Endothelial cell of umbilical vein (primary cell): ENCODE data around the gene NEU3.

ENCODE experiments used
- CTCF ChIP-seq, 2 donors: IDR thresholded peaks; 1 replicate in 1 of 2; 2 replicates in 1 of 2; pipeline ENCODE4 v1.5.1; 2011; ENCODE audit warnings: low read length in 2 of 2, mild to moderate bottlenecking in 2 of 2, moderate library complexity in 2 of 2, control low read depth in 1 of 2, inconsistent platforms in 1 of 2, low read depth in 1 of 2; ENCODE audit not compliant: insufficient read depth in 1 of 2; ENCODE audit errors: extremely low read depth in 1 of 2
- EZH2 ChIP-seq: IDR thresholded peaks from 2 replicates; pipeline ENCODE4 v1.6.1; 2012; ENCODE audit warnings: borderline replicate concordance, low read depth, mild to moderate bottlenecking, moderate library complexity, low read length, inconsistent platforms; ENCODE audit not compliant: severe bottlenecking
- FOS ChIP-seq: IDR thresholded peaks from 2 replicates; pipeline ENCODE4 v1.6.1; 2011; ENCODE audit warnings: mild to moderate bottlenecking, low read length, moderate library complexity, borderline replicate concordance; ENCODE audit not compliant: insufficient read depth
- GATA2 ChIP-seq: IDR thresholded peaks from 2 replicates; pipeline ENCODE4 v1.7.0; 2011; ENCODE audit warnings: low read depth, mild to moderate bottlenecking, moderate library complexity, mixed read lengths, low read length; ENCODE audit not compliant: insufficient read length, insufficient read depth
- POLR2A ChIP-seq: IDR thresholded peaks from 2 replicates; pipeline ENCODE4 v1.6.1; 2012; ENCODE audit warnings: low read depth, mild to moderate bottlenecking, control low read depth, low read length
- POLR2AphosphoS5 ChIP-seq: IDR thresholded peaks from 2 replicates; pipeline ENCODE4 v1.6.1; 2012; ENCODE audit warnings: low read depth, mild to moderate bottlenecking, control low read depth, low read length, moderate library complexity; ENCODE audit not compliant: insufficient read depth
- TF ChIP-seq, protein P1 (sequence below): IDR thresholded peaks from 2 replicates; pipeline ENCODE4 v1.6.1; 2011; ENCODE audit not compliant: insufficient read depth, insufficient read length

GRCh38 chr11:75011872-75012271, 23.1 kb downstream of the NEU3 start:
- TF ChIP-seq EZH2 (no peak), CTCF (IDR thresholded peaks at IDR 0.05; ENCODE audit: extremely low read depth in 1 of 2, insufficient read depth in 1 of 2, low read depth in 1 of 2, low read length in 2 of 2) (no peak), POLR2A (no peak), GATA2 (no peak), POLR2AphosphoS5 (no peak), FOS (no peak)
- TF ChIP-seq, protein P1, sequence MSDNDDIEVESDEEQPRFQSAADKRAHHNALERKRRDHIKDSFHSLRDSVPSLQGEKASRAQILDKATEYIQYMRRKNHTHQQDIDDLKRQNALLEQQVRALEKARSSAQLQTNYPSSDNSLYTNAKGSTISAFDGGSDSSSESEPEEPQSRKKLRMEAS: no peak
